Naive thymus-derived CD8-positive, alpha-beta T cell (primary cell): Measurements from ENCODE around the gene SPATA31C1. TPM values are rescaled to one million over a fixed set of nuclear protein-coding genes. Genes with fewer than 3 reads are reported as not detected.
A peak's percentile ranks its signal among the peaks of the same experiment; 100 is the strongest.

Source experiments
- ATAC-seq, 2 donors: fragments of 150-1000 bp; cut with Tn5 transposase in 1 of 2; sonication (Bioruptor Pico), chemical (Tn5 transposase) in 1 of 2; 1 replicate in 1 of 2; 2 replicates in 1 of 2; pipeline ENCODE4 v1.10.0; 2021; ENCODE audit warnings: mild to moderate bottlenecking in 2 of 2, moderate library complexity in 2 of 2
- POLR2A ChIA-PET: fragments of 350-600 bp; sonication (Branson Sonifier 250); formaldehyde crosslinking; loops from one replicate; lab custom pipeline; 2021; ENCODE audit warnings: antibody characterized with exemption; lab: Charles Lee
- DNase-seq, 10 donors: peaks; one replicate each; pipeline versions ENCODE4 v3.0.0 to v3.0.0-alpha.2; 2020 to 2022
- H3K27ac Mint-ChIP-seq, 10 donors: one replicate each; pipeline ENCODE4 v1.8.0; 2020 to 2022; ENCODE audit warnings: mild to moderate bottlenecking in 10 of 10, mixed read lengths in 10 of 10, moderate library complexity in 4 of 10, inconsistent platforms in 1 of 10
- H3K27me3 Mint-ChIP-seq, 5 donors: one replicate each; pipeline ENCODE4 v1.8.0; 2021 to 2022; ENCODE audit warnings: mixed read lengths in 5 of 5
- H3K36me3 Mint-ChIP-seq, 3 donors: one replicate each; pipeline ENCODE4 v1.8.0; 2020 to 2022; ENCODE audit warnings: mixed read lengths in 3 of 3, mild to moderate bottlenecking in 2 of 3, inconsistent platforms in 1 of 3
- H3K4me1 Mint-ChIP-seq, 4 donors: one replicate each; pipeline ENCODE4 v1.8.0; 2021 to 2022; ENCODE audit warnings: mixed read lengths in 4 of 4
- H3K4me3 Mint-ChIP-seq, 10 donors: one replicate each; pipeline ENCODE4 v1.8.0; 2020 to 2022; ENCODE audit warnings: mild to moderate bottlenecking in 10 of 10, mixed read lengths in 10 of 10, moderate library complexity in 6 of 10, inconsistent platforms in 1 of 10
- H3K9me3 Mint-ChIP-seq, 9 donors: one replicate each; pipeline ENCODE4 v1.8.0; 2020 to 2022; ENCODE audit warnings: mixed read lengths in 9 of 9, mild to moderate bottlenecking in 3 of 9, inconsistent platforms in 1 of 9, moderate library complexity in 1 of 9
- polyA plus RNA-seq, 3 donors: library from polyadenylated mRNA; unstranded; fragments of 300-500 nt; fragmentation: Illumina TruSeq; gene quantifications; one replicate each; pipeline ENCODE4 v1.2.3, GENCODE V29; 2021
- total RNA-seq, 8 experiments: library from RNA in 2 of 8; stranded (reverse) in 2 of 8; gene quantifications; one replicate each; pipeline ENCODE4 v1.2.3 and lab custom pipeline; 2021 to 2026

The SPATA31C1 gene
- total and polyA plus RNA-seq, 5 experiments from 2014 or later, result not detected

DNA sequence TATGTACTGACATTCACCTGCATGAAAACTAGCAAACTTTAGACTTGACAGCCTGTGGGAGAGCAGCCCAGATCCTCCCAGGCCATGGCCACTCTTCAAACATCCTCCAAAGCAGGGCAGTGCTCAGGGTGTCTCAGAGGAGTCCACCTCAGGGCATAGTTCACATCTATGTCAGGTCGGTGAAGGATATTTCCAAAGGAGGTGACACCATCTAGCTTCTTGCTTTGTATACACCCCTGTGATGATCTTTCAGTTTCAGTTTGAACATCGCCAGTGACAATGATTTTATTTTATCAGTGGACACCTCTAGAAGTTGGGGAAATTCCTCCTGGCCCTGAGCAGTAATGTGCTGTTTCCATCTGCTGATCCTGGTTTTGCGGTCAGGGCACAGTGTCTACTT is 36.5 kb downstream of the SPATA31C1 start:
- ATAC-seq, result no peak
- H3K27ac Mint-ChIP-seq, result no peak overlapping the region
- POLR2A ChIA-PET, result no interaction called here
- H3K4me3 Mint-ChIP-seq, result no peak overlapping the region
- peaks cover 0 to 12% (median 8%) of the 10 kb centered on the region in 3 donors for H3K36me3 Mint-ChIP-seq
- H3K27me3 Mint-ChIP-seq, result peaks cover 12 to 33% (median 18%) of the 10 kb centered on the region in 5 donors
- H3K4me1 Mint-ChIP-seq, result peaks cover 0 to 5% (median 2%) of the 10 kb centered on the region in 4 donors
- peaks cover 0 to 18% (median 5%) of the 10 kb centered on the region in 9 donors for H3K9me3 Mint-ChIP-seq
- DNase-seq, result no peak

DNA sequence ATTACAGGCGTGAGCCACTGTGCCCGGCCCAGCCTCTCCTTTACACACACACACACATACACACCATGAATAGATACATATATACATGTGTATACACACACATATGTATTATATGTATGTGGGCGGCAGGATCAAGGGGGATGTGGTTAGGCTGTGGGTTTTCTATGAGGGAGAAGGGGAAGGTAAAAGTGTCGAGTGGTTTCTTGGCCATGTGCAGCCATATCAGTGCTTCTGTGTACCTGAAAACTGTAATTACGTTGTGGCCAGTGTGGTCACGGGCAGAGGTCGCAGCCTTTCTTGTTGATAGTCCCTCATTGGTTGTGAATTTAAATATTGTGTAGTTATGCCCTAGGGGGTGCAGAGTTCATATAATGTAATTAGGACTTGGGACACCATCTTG is 40.1 kb downstream of the SPATA31C1 start:
- POLR2A ChIA-PET, result no interaction called here
- Mint-ChIP-seq H3K27ac (no peak overlapping the region), H3K4me1 (peaks cover 0 to 5% (median 2%) of the 10 kb centered on the region in 4 donors), H3K4me3 (no peak overlapping the region), H3K27me3 (peaks cover 12 to 40% (median 19%) of the 10 kb centered on the region in 5 donors), H3K36me3 (no peaks in the 10 kb centered on the region), H3K9me3 (no peaks in the 10 kb centered on the region)
- DNase-seq (no peak), ATAC-seq (no peak)

DNA sequence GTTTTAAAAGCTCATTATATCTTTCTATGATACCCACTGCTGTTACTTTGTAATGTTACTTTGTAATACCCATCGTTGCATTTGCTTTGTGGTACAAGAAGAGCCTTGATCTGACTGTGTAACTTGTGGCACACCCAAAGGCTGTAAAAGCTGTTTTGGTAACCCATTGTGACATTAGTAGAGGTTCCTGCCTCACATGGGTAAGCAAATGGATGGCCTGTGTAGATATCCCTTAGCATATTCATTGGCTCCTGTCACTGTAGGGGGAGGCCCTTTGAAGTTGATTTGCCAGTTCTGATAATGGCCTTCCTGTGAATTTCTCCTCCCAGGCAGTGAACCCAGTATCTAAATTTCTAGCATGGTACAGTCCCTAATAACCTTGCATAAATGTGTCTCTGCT is 40.8 kb downstream of the SPATA31C1 start:
- POLR2A ChIA-PET, result no interaction called here
- no peak for ATAC-seq
- no peak overlapping the region for H3K4me3 Mint-ChIP-seq
- H3K36me3 Mint-ChIP-seq, result no peaks in the 10 kb centered on the region
- H3K4me1 Mint-ChIP-seq, result peaks cover 0 to 5% (median 2%) of the 10 kb centered on the region in 4 donors
- no peak for DNase-seq
- peaks cover 12 to 39% (median 19%) of the 10 kb centered on the region in 5 donors for H3K27me3 Mint-ChIP-seq
- no peaks in the 10 kb centered on the region for H3K9me3 Mint-ChIP-seq
- no peak overlapping the region for H3K27ac Mint-ChIP-seq

DNA sequence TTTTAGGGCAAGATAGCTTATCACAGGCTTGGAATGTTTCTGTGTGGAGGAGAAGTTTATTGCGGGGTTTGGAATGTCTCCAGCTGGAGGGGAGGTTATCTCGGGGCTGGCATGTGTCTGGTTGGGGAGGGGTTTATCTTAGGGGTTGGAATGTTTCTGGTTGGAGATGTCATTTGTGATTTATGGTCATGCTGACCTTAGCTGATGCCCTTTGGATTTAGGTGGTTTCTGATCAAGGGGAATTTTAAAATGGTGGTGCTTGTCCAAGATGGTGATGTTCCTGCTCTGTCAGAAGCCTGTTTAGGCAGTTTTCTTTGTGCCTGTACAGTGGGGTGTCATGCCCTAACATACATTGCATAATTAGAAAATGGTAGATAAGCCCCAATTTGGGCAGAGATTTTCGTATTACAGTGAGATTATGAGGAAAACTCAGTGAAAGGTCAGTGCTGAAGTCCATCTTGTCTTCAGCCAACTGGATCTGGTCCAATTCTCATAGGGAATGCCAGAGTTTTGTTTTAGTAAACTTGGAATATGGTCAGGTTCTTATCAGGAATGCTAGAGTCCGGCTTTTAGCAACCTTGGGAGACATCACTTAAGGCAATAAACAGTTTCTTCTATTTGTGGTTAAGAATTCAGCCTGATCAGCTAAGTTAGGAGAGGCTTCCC is 42.3 kb downstream of the SPATA31C1 start:
- H3K27ac Mint-ChIP-seq, result no peak overlapping the region
- ATAC-seq (no peak), DNase-seq (no peak)
- H3K4me1 Mint-ChIP-seq, result peaks cover 0 to 5% (median 2%) of the 10 kb centered on the region in 4 donors
- no peaks in the 10 kb centered on the region for H3K9me3 Mint-ChIP-seq
- no peak overlapping the region for H3K4me3 Mint-ChIP-seq
- H3K27me3 Mint-ChIP-seq, result peaks cover 11 to 33% (median 18%) of the 10 kb centered on the region in 5 donors
- POLR2A ChIA-PET, result no interaction called here
- H3K36me3 Mint-ChIP-seq, result no peaks in the 10 kb centered on the region

DNA sequence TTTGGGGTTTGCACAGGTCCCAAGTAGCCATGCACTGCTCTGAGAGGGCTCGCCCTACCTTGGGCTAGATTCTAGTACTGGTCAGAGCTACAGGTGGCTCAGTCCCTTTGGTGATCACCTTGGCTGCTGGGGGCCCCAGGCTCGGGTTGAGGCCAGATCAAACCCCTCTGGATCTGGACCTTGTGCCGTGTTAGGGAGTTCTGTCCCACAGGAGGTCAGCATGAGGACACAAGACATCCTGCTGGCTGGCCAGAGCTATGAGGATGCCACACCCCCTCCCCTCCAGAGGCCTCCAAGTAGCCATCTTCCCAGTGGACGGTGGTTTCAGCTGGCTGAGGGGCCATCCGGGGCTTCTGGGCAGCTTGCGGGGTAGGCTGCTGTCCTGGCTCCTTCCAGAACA is 46.0 kb downstream of the SPATA31C1 start:
- Mint-ChIP-seq H3K36me3 (peaks cover 2 to 22% (median 6%) of the 10 kb centered on the region in 3 donors), H3K27me3 (peaks cover 11 to 27% (median 17%) of the 10 kb centered on the region in 5 donors), H3K27ac (no peak overlapping the region), H3K4me1 (peaks cover 0 to 4% (median 0%) of the 10 kb centered on the region in 4 donors), H3K4me3 (no peak overlapping the region), H3K9me3 (no peaks in the 10 kb centered on the region)
- DNase-seq (no peak), ATAC-seq (no peak)
- POLR2A ChIA-PET, result interaction anchor here (2.4 kb wide), 1 partner anchor 10 kb away, joined by 9 read pairs; the partner anchor contains the start of gene CDK20

DNA sequence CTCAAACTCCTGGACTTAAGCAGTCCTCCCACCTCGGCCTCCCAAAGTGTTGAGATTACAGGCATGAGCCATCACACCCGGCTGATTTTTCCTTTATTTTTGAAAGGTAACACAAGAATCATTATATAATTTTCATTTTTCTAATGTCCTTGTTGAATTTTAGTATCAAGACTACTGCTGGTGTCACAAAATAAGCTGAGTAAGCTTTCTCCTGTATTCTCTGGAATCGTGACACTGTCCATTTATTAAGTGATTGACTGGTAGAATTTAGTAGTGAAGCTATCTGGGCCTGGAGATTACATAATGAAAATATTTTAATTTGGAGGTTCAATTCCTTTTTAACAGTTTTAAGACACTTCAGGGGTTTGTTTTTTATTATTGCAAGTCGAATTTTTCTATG is 47.1 kb downstream of the SPATA31C1 start:
- POLR2A ChIA-PET, result interaction anchor here (2.4 kb wide), 1 partner anchor 9 kb away, joined by 9 read pairs; the partner anchor contains the start of gene CDK20

DNA sequence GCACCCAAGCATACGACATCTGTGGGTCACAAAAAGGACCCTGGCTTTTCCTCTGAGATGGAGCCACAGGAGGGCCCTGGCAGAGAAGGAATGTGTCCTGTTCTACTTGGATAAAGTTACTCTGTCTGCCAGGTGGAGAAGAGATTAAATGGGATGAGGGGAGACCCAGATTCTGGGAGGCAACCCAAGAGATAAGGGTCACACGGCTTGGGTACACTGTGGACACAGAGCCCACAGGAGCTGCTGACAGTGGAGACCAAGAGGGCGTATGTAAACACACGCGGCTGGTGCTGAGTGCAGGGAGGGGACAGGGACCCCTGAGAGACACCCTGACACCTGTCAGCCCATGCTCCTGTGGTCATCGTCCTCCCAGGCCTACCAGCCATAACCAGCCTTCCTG is 50.4 kb downstream of the SPATA31C1 start:
- peaks cover 12 to 17% (median 15%) of the 10 kb centered on the region in 4 donors for H3K4me1 Mint-ChIP-seq
- H3K27me3 Mint-ChIP-seq, result no peaks in the 10 kb centered on the region
- no peak for DNase-seq
- POLR2A ChIA-PET, result no interaction called here
- no peaks in the 10 kb centered on the region for H3K9me3 Mint-ChIP-seq
- no peak for ATAC-seq
- H3K36me3 Mint-ChIP-seq, result peaks cover 2 to 40% (median 6%) of the 10 kb centered on the region in 3 donors
- no peak overlapping the region for H3K4me3 Mint-ChIP-seq
- H3K27ac Mint-ChIP-seq, result peak overlapping the region in 4 of 10 donors; percentile 5 to 81 (median 32)

More for the DNA sequence above, 47.1 kb downstream of the SPATA31C1 start:
- H3K27ac Mint-ChIP-seq, result no peak overlapping the region
- H3K4me3 Mint-ChIP-seq, result no peak overlapping the region
- no peak for ATAC-seq
- peaks cover 4 to 20% (median 10%) of the 10 kb centered on the region in 5 donors for H3K27me3 Mint-ChIP-seq
- H3K36me3 Mint-ChIP-seq, result peaks cover 2 to 33% (median 6%) of the 10 kb centered on the region in 3 donors
- no peak for DNase-seq
- H3K4me1 Mint-ChIP-seq, result peaks cover 0 to 8% (median 0%) of the 10 kb centered on the region in 4 donors
- no peaks in the 10 kb centered on the region for H3K9me3 Mint-ChIP-seq

DNA sequence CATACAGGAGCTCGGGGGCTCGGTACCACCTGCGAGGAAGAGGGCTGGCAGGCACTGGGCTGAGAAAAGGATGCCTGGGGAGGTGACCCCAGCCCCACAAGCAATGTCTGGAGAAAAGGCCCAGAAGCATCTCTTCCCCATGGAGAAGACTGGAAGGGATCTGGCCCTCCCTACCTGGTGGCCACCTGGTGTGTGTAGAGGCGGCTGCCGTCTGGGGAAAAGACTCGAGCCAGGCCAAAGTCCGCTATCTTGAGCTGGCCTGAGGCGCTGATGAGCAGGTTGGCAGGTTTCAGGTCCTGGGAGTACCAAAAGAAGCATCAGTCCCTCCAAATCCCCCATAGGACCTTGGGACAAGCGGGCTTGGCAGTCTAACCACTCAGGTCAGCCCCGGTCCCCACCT is 52.8 kb downstream of the SPATA31C1 start:
- H3K27me3 Mint-ChIP-seq, result no peaks in the 10 kb centered on the region
- peaks cover 0 to 1% (median 0%) of the 10 kb centered on the region in 9 donors for H3K9me3 Mint-ChIP-seq
- H3K4me1 Mint-ChIP-seq, result peaks cover 26 to 34% (median 29%) of the 10 kb centered on the region in 4 donors
- peaks cover 2 to 40% (median 6%) of the 10 kb centered on the region in 3 donors for H3K36me3 Mint-ChIP-seq
- H3K4me3 Mint-ChIP-seq, result no peak overlapping the region
- DNase-seq (no peak), ATAC-seq (no peak)
- H3K27ac Mint-ChIP-seq, result peak overlapping the region in 1 of 10 donors; percentile 100
- POLR2A ChIA-PET, result no interaction called here

DNA sequence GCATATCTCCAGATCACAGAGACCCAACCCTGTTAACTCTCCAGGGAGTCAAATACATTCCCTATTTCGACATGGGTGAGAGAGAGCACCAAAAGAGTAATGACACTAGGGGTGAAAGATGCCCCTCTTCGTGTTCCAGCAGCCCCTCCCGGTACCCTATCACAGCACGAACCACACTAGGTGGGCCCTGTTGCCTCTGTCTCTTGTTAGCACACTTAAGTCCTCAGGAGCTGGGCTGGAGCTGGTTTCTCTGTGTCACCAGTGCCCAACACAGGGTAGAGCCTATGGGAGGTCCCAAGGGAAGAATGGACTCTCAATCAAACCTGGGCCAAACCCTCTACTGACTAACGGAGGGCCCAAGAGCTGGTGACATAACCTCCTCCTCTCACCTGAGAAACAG is 55.4 kb downstream of the SPATA31C1 start:
- Mint-ChIP-seq H3K27ac (peak overlapping the region; percentile 45 to 100 (median 98)), H3K27me3 (peaks cover 0 to 3% (median 2%) of the 10 kb centered on the region in 5 donors), H3K4me1 (peaks cover 26 to 34% (median 28%) of the 10 kb centered on the region in 4 donors), H3K4me3 (peak overlapping the region; percentile 84 to 98 (median 96)), H3K36me3 (peaks cover 0 to 24% (median 0%) of the 10 kb centered on the region in 3 donors), H3K9me3 (peaks cover 0 to 1% (median 0%) of the 10 kb centered on the region in 9 donors)
- no peak for DNase-seq
- POLR2A ChIA-PET, result interaction anchor here (1.9 kb wide), 1 partner anchor 8 kb away, joined by 9 read pairs; no protein-coding TSS in a partner anchor
- ATAC-seq, result no peak

Other genes starting within 250 kb of the SPATA31C1 start
- gene CTSL, start 191.8 kb upstream of the SPATA31C1 start, total RNA-seq, result 10 to 100 TPM; 27.3 to 27.5 TPM
- 1 to 10 TPM in 1 of 3 donors, under 1 TPM in 1, not detected in 1; 0.87 to 7.4 TPM for gene CTSL, start 191.8 kb upstream of the SPATA31C1 start, polyA plus RNA-seq
- gene SPATA31E1, start 35.1 kb upstream of the SPATA31C1 start, total RNA-seq, result not detected
- not detected for gene SPATA31E1, start 35.1 kb upstream of the SPATA31C1 start, polyA plus RNA-seq
- 10 to 100 TPM in 1 of 2 experiments, 1 to 10 TPM in 1; 9.0 to 11.7 TPM for gene CDK20, start 56.6 kb downstream of the SPATA31C1 start, total RNA-seq
- gene CDK20, start 56.6 kb downstream of the SPATA31C1 start, polyA plus RNA-seq, result 1 to 10 TPM; 4.3 to 6.0 (median 5.9) TPM
- not detected for gene SPATA31C2, start 220.5 kb downstream of the SPATA31C1 start, total RNA-seq
- gene SPATA31C2, start 220.5 kb downstream of the SPATA31C1 start, polyA plus RNA-seq, result not detected